ENCODE data around the gene ST3GAL3.

DNA sequence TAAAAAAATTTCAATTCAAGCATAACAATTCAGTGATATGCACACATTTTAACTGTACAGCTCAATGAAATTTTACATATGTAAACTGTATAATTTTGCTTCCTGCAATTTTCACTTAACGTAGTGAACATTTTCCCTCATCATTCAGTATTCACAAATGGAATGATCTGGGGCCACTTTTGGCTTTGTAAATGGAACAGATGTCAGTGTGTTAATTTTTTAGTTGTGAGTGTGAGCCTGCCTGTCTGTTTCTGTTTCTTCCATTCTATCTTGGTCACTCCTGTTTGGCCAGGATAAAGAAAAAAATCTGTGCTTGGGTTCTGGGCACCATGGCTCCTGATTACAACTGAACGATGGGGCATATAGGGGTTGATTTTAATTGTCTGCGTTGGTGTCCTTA, 20.5 kb upstream of the ST3GAL3 start:
- TF ChIP-seq POLR2A (IDR thresholded peaks at IDR 0.05) = no peak
- TF ChIP-seq, protein P1, sequence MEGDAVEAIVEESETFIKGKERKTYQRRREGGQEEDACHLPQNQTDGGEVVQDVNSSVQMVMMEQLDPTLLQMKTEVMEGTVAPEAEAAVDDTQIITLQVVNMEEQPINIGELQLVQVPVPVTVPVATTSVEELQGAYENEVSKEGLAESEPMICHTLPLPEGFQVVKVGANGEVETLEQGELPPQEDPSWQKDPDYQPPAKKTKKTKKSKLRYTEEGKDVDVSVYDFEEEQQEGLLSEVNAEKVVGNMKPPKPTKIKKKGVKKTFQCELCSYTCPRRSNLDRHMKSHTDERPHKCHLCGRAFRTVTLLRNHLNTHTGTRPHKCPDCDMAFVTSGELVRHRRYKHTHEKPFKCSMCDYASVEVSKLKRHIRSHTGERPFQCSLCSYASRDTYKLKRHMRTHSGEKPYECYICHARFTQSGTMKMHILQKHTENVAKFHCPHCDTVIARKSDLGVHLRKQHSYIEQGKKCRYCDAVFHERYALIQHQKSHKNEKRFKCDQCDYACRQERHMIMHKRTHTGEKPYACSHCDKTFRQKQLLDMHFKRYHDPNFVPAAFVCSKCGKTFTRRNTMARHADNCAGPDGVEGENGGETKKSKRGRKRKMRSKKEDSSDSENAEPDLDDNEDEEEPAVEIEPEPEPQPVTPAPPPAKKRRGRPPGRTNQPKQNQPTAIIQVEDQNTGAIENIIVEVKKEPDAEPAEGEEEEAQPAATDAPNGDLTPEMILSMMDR (IDR thresholded peaks at IDR 0.05) = no peak

All from right lobe of liver (tissue), 4 donors.